Measurements from ENCODE around the gene HCFC1.

GRCh38 chrX:153928846-153929245 lies 42.8 kb downstream of the HCFC1 start:
- TF ChIP-seq FOXM1 (IDR thresholded peaks at IDR 0.05; ENCODE audit: borderline replicate concordance) (no peak), BHLHE40 (IDR thresholded peaks at IDR 0.05; ENCODE audit: borderline replicate concordance) (no peak), L3MBTL2 (conservative IDR thresholded peaks at IDR 0.05) (no peak), PKNOX1 (IDR thresholded peaks at IDR 0.05) (no peak), SP1 (IDR thresholded peaks at IDR 0.05) (no peak), HDGF (IDR thresholded peaks at IDR 0.05; ENCODE audit: borderline replicate concordance) (no peak), TARDBP (IDR thresholded peaks at IDR 0.05) (no peak), SUZ12 (IDR thresholded peaks at IDR 0.05) (no peak), NFRKB (IDR thresholded peaks at IDR 0.05) (no peak)
